Stimulated activated CD4-positive, alpha-beta T cell treated with anti-CD3 and anti-CD28 coated beads, Interleukin-15, amount 100 ng/mL, for 24 hours (primary cell): Measurements from ENCODE around the gene DNAJC30.

Source experiments
- DNase-seq: peaks from one replicate; pipeline ENCODE4 v3.0.0-alpha.2; 2020

DNAJC30 gene

GRCh38 chr7:73646785-73647724, 36.2 kb downstream of the DNAJC30 start:
- no peak for DNase-seq

DNA sequence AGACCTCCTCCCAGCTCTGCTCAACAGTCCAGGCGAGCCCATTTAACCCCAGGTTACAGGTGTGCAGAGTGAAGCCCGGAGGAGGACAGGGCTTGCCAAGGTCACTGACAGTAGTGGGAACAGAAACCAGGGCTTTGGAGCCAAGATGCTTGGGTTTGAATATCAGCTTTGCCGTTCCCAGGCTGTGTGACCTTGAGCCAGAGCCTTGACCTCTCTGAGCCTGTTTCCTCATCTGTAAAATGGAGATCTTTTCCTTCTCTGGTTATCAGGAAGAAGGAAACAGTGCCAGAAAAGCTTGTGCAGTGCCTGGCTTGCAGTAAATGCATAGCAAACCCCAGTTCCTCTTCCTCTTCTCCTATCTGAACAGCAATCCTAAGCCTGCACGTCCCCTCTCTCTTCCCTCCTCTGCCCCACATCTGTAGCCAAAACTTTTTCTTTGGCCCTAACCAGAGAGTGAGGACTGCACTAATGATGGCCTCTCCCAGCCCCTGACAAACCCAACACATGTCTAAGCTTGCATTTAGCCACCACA, 37.5 kb downstream of the DNAJC30 start:
- DNase-seq = no peak

GRCh38 chr7:73644688-73645286, 38.5 kb downstream of the DNAJC30 start:
- no peak for DNase-seq

DNA sequence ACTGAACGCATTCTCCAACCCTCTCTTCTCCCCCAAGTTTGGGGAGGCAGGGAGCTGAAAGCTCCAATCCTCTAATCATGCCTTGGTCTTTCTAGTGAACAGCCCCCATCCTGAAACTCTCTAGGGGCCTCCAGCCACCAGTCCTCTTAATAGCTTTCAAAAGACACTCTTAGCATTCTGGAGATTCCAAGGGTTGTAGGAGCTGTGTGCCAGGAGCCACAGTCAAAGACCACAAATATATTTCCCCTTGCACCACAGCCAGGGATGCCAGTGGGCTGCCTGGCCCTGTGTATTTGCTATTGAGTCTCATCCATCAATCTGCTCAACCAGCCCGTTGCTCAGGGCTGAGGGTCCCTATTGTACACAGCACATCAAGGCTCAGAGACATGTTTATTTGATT, 40.4 kb downstream of the DNAJC30 start:
- no peak for DNase-seq

- DNase-seq = no peak
Observed at GRCh38 chr7:73638911-73639310, 44.3 kb downstream of the DNAJC30 start.

GRCh38 chr7:73635428-73636200, 47.6 kb downstream of the DNAJC30 start:
- DNase-seq = no peak

- DNase-seq = no peak
Observed at GRCh38 chr7:73633844-73634243, 49.4 kb downstream of the DNAJC30 start.

DNA sequence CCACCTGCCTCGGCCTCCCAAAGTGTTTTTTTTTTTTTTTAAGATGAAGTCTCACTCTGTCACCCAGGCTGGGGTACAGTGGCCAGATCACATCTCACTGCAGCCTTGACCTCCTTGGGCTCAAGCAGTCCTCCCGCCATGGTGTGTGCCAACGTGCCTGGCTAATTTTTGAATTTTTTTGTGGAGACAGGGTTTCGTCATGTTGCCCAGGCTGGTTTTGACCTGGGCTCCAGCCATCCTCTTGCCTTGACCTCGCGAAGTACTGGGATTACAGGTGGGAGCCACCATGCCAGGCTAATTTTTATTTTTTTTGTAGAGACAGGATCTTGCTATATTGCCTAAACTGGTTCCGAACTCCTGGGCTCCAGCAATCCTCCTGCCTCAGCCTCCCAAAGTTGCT, 49.9 kb downstream of the DNAJC30 start:
- DNase-seq = no peak

DNA sequence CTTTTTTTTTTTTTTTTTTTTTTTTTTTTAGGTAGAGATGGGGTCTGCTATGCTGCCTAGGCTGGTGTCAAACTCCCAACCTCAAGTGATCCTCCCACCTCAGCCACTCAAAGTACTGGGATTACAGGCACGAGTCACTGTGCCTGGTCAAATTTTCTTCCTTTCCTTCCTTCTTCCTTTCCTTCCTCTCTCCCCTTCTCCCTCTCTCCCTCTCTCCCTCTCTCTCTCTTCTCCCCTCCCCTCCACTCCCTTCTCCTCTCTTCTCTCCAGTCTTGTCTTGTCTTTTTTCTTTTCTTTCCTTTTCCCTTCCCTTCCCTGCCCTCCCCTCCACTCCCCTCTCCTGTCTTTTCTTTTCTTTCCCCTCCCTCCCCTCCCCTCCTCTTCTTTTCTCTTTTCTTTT, 51.7 kb downstream of the DNAJC30 start:
- DNase-seq = no peak
